IMR-90 (cell line): Measurements from ENCODE around the gene AMBRA1. TPM values are rescaled to one million over a fixed set of nuclear protein-coding genes. Genes with fewer than 3 reads are reported as not detected.

ENCODE experiments used
- ATAC-seq: fragments of 200-7000 bp; cut with Tn5 transposase; 2 replicates; pipeline ENCODE4 v1.9.1; 2020; ENCODE audit warnings: low read depth, mild to moderate bottlenecking, moderate library complexity
- BruUV-seq: library from RNA; stranded (reverse); fragments of 400-500 nt; replicated peaks from 2 replicates; lab custom pipeline; 2021; lab: Mats Ljungman, UMichigan
- CTCF ChIA-PET: fragments of 300-600 bp; formaldehyde crosslinking; extraction: SDS; loops from one replicate; lab custom pipeline; 2021; ENCODE audit warnings: antibody characterized with exemption; lab: Yijun Ruan, JAX
- POLR2A ChIA-PET: fragments of 300-600 bp; sonication (Branson Sonifier 250); formaldehyde crosslinking; loops from one replicate; lab custom pipeline; 2022; ENCODE audit warnings: antibody characterized with exemption; ENCODE audit not compliant: unreplicated experiment; lab: Charles Lee
- DNase-seq: peaks from one replicate; pipeline ENCODE4 v3.0.0; 2013
- H2AFZ ChIP-seq: replicated peaks from 2 replicates; pipeline ENCODE3; 2013; ENCODE audit warnings: low read length, mild to moderate bottlenecking; ENCODE audit not compliant: poor library complexity
- H2AK5ac ChIP-seq: 2 replicates; pipeline ENCODE4 v1.6.1; 2013; ENCODE audit warnings: low read depth, low read length, inconsistent platforms
- H2AK9ac ChIP-seq: replicated peaks from 2 replicates; pipeline ENCODE3; 2013; ENCODE audit warnings: mild to moderate bottlenecking, low read depth, low read length, moderate library complexity; ENCODE audit not compliant: poor library complexity
- H2BK120ac ChIP-seq: 2 replicates; pipeline ENCODE4 v1.6.1; 2013; ENCODE audit warnings: low read depth, low read length, inconsistent platforms
- H2BK15ac ChIP-seq: 3 replicates; pipeline ENCODE4 v1.6.1; 2013; ENCODE audit warnings: low read depth, low read length, inconsistent platforms
- H2BK20ac ChIP-seq: 2 replicates; pipeline ENCODE4 v1.6.1; 2013; ENCODE audit warnings: low read depth, mild to moderate bottlenecking, inconsistent platforms, low read length, moderate library complexity
- H2BK5ac ChIP-seq: 2 replicates; pipeline ENCODE4 v1.6.1; 2013; ENCODE audit warnings: mild to moderate bottlenecking, low read depth, low read length, inconsistent platforms; ENCODE audit not compliant: poor library complexity, severe bottlenecking
- H3K14ac ChIP-seq: replicated peaks from 2 replicates; pipeline ENCODE4 v1.6.1; 2013; ENCODE audit warnings: low read depth, low read length, inconsistent platforms
- H3K18ac ChIP-seq: 2 replicates; pipeline ENCODE4 v1.6.1; 2013; ENCODE audit warnings: low read depth, low read length, control low read depth
- H3K23ac ChIP-seq: 2 replicates; pipeline ENCODE4 v1.6.1; 2013; ENCODE audit warnings: low read depth, low read length, inconsistent platforms
- H3K27ac ChIP-seq: 2 replicates; pipeline ENCODE4 v1.5.1; 2013; ENCODE audit warnings: mild to moderate bottlenecking, control low read depth, low read length; ENCODE audit not compliant: insufficient read depth
- H3K27me3 ChIP-seq: 2 replicates; pipeline ENCODE4 v1.6.1; 2013; ENCODE audit warnings: low read length; ENCODE audit not compliant: control insufficient read depth, insufficient read depth
- H3K36me3 ChIP-seq: 2 replicates; pipeline ENCODE4 v1.6.1; 2013; ENCODE audit warnings: low read length, mixed read lengths; ENCODE audit not compliant: control insufficient read depth, insufficient read depth
- H3K4ac ChIP-seq: 2 replicates; pipeline ENCODE4 v1.6.1; 2013; ENCODE audit warnings: low read depth, low read length, inconsistent platforms
- H3K4me1 ChIP-seq: 2 replicates; pipeline ENCODE4 v1.6.1; 2013; ENCODE audit warnings: low read length, mixed read lengths; ENCODE audit not compliant: control insufficient read depth, insufficient read depth
- H3K4me2 ChIP-seq: 2 replicates; pipeline ENCODE4 v1.6.1; 2013; ENCODE audit warnings: low read depth, mild to moderate bottlenecking, control low read depth, low read length, moderate library complexity
- H3K4me3 ChIP-seq: 2 replicates; pipeline ENCODE4 v1.5.1; 2013; ENCODE audit warnings: low read depth, mild to moderate bottlenecking, control low read depth, low read length, moderate library complexity; ENCODE audit not compliant: insufficient read depth
- H3K56ac ChIP-seq: 2 replicates; pipeline ENCODE4 v1.6.1; 2013; ENCODE audit warnings: low read length, inconsistent platforms; ENCODE audit not compliant: insufficient read depth; ENCODE audit errors: extremely low read depth
- H3K79me1 ChIP-seq, 2 experiments: 2 replicates each; pipeline ENCODE4 v1.6.1; 2013; ENCODE audit warnings: low read length in 2 of 2, inconsistent platforms in 1 of 2, low read depth in 1 of 2
- H3K9ac ChIP-seq: 2 replicates; pipeline ENCODE4 v1.6.1; 2013; ENCODE audit warnings: low read depth, low read length, control low read depth
- H3K9me1 ChIP-seq: 2 replicates; pipeline ENCODE4 v1.6.1; 2013; ENCODE audit warnings: low read length, inconsistent platforms; ENCODE audit not compliant: insufficient read depth
- H3K9me3 ChIP-seq: 2 replicates; pipeline ENCODE4 v1.6.1; 2013; ENCODE audit warnings: low read length; ENCODE audit not compliant: control insufficient read depth, insufficient read depth
- H4K20me1 ChIP-seq: 2 replicates; pipeline ENCODE4 v1.6.1; 2013; ENCODE audit warnings: low read length, inconsistent platforms; ENCODE audit not compliant: insufficient read depth
- H4K5ac ChIP-seq: 2 replicates; pipeline ENCODE4 v1.6.1; 2013; ENCODE audit warnings: mild to moderate bottlenecking, low read depth, low read length, control low read depth
- H4K8ac ChIP-seq, 2 experiments: 2 replicates each; pipeline ENCODE4 v1.6.1; 2013; ENCODE audit warnings: low read depth in 2 of 2, low read length in 2 of 2, control low read depth in 1 of 2, inconsistent platforms in 1 of 2
- H4K91ac ChIP-seq: 2 replicates; pipeline ENCODE4 v1.6.1; 2013; ENCODE audit warnings: low read depth, low read length, inconsistent platforms; ENCODE audit not compliant: insufficient read depth
- BHLHE40 ChIP-seq: fragments of 150-350 bp; IDR thresholded peaks from 2 replicates; pipeline ENCODE4 v1.6.1; 2016; ENCODE audit warnings: mild to moderate bottlenecking, low read depth, low read length
- MAFK ChIP-seq: IDR thresholded peaks from 2 replicates; pipeline ENCODE4 v1.6.1; 2012; ENCODE audit warnings: low read depth, low read length, improper control_type of control experiment
- MAZ ChIP-seq: IDR thresholded peaks from 2 replicates; pipeline ENCODE4 v1.6.1; 2012; ENCODE audit warnings: low read depth, mild to moderate bottlenecking, low read length, improper control_type of control experiment, moderate library complexity, borderline replicate concordance
- MXI1 ChIP-seq: IDR thresholded peaks from 2 replicates; pipeline ENCODE4 v1.6.1; 2012; ENCODE audit warnings: low read depth, mild to moderate bottlenecking, low read length, moderate library complexity, borderline replicate concordance
- NFE2L2 ChIP-seq: fragments of 150-350 bp; IDR thresholded peaks from 2 replicates; pipeline ENCODE4 v1.6.1; 2016; ENCODE audit warnings: low read depth, mild to moderate bottlenecking, low read length
- RAD21 ChIP-seq: IDR thresholded peaks from 2 replicates; pipeline ENCODE4 v1.6.1; 2012; ENCODE audit warnings: low read length, improper control_type of control experiment
- RCOR1 ChIP-seq: IDR thresholded peaks from 2 replicates; pipeline ENCODE4 v1.6.1; 2012; ENCODE audit warnings: mild to moderate bottlenecking, low read length, improper control_type of control experiment; ENCODE audit not compliant: insufficient replicate concordance
- WGBS, 2 experiments: methylation state at CpG; one replicate each; pipeline versions ENCODE4 v1.1.5 to v1.1.7; 2013; ENCODE audit warnings: missing lambda C conversion rate in 2 of 2; ENCODE audit not compliant: insufficient read length in 1 of 2; ENCODE audit errors: extremely low coverage in 2 of 2; 5-methylcytosine and 5-hydroxymethylcytosine counted together
- dilution Hi-C: fragments of 300-500 bp; cut with HindIII; formaldehyde crosslinking; loops from one replicate; pipeline ENCODE4 v1.14.3; 2018; ENCODE audit warnings: low sequenced_read_pairs; ENCODE audit not compliant: unreplicated experiment
- in situ Hi-C: fragments of 300-500 bp; cut with MboI; formaldehyde crosslinking; loops from 3 replicates; pipeline ENCODE4 v1.14.3; 2019; ENCODE audit warnings: low sequenced_read_pairs, inconsistent platforms, mixed read lengths
- intact Hi-C: fragments of 100-400 bp; cut with micrococcal nuclease; formaldehyde crosslinking; loops from 2 replicates; pipeline ENCODE4 v1.10.0; 2022
- polyA plus RNA-seq, 3 experiments: library from polyadenylated mRNA; depleted of rRNA; stranded (reverse); fragments of >200 nt; gene quantifications; 2 replicates each; pipeline ENCODE4 v1.2.3, GENCODE V29; 2012; ENCODE audit warnings: low replicate concordance in 1 of 3
- total RNA-seq: library from RNA; depleted of rRNA; stranded (reverse); fragments of >200 nt; gene quantifications from 2 replicates; pipeline ENCODE4 v1.2.3, GENCODE V29; 2012

Gene AMBRA1
- total and polyA plus RNA-seq, 2 of the 4 experiments (the other 2 are of a cell fraction) = 9.4 to 18.3 TPM

DNA sequence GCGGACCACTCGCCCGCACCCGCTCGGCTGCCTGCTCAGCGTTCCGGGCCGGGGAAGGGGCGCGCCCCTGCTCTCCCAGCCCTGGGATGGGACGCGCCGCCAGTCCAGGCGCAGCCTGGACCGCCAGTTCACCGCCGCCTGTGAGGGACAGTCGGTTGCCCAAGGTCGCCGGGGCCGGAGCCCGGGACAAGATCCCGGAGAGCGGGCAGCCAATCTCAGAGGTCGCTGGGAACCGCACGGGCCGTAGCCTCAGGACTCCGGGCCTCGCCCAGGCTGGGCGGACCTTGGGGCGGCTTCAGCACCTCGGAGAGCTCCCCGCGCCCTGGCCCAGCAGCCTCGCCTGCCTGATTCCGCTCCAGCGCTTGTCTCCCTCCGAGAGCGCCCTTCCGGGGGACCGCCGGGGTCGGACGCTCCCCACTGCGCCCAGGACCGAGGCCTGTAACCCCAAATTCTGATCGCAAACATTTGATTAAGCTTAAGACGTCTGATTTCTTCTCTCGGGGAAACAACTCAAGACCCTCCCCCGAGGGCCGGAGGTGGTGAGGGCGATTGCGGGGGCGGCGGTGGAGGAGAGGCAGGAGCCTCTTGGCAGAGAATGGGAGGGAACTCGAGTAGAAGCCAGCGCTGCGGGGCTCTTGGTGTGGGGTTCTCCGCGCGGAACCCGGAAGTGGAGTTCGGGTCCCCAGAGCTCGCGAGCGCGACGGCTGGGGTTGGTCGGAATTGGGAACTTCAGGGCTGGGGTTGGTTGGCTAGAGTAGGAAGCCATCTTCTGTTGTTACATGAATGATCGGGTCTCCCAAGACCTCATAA, 201.2 kb downstream of the AMBRA1 start:
- Histone ChIP-seq H4K91ac (no peak overlapping the region), H3K18ac (no peak overlapping the region)

More for the DNA sequence above, 201.2 kb downstream of the AMBRA1 start:
- in situ Hi-C loops = no loop called here
- Histone ChIP-seq H3K9me1 (peaks cover 5% of the 10 kb centered on the region; the same call in 1 of the 2 replicates), H3K14ac (no peak overlapping the region), H3K4me1 (peaks cover 8% of the 10 kb centered on the region; the same call in 1 of the 2 replicates), H2BK15ac (no peak overlapping the region), H2BK120ac (no peak overlapping the region), H2AK9ac (peak overlapping the region; percentile 58), H2BK20ac (no peak overlapping the region), H3K9ac (no peak overlapping the region), H3K27me3 (peaks cover 33% of the 10 kb centered on the region), H4K20me1 (peaks cover 24% of the 10 kb centered on the region), H3K4me3 (peak overlapping the region; percentile 48), H4K8ac (no peak overlapping the region), H3K27ac (no peak overlapping the region), H2BK5ac (no peak overlapping the region), H3K9me3 (no peaks in the 10 kb centered on the region), H4K5ac (no peak overlapping the region), H3K36me3 (peaks cover 12% of the 10 kb centered on the region), H3K4me2 (peak overlapping the region; percentile 80), H3K4ac (no peak overlapping the region), H3K23ac (no peak overlapping the region; the same call in 1 of the 2 replicates), H2AK5ac (no peak overlapping the region), H3K79me1 (no peaks in the 10 kb centered on the region), H3K56ac (no peak overlapping the region), H2AFZ (peak overlapping the region; percentile 84)
- dilution Hi-C loops = no loop called here
- whole genome bisulfite sequencing, 2 experiments = 1% methylated on average over 35 of the region's 71 CpGs; no CpG with 5 or more reads in 1 of the 2 experiments
- no TSS peak for BruUV-seq
- intact Hi-C loops = no loop called here
- CTCF ChIA-PET = interaction anchor here (0.5 to 1.5 kb wide), 9 partner anchors 9 to 168 kb away, joined by 3 to 7 read pairs (median 4); no protein-coding TSS in a partner anchor
- TF ChIP-seq NFE2L2 (no peak), BHLHE40 (peak; percentile 64; the same call in 1 of the 2 replicates), RAD21 (0 out of 2 replicates have a peak, but pooled peaks have one; percentile 11), MAFK (no peak), RCOR1 (peak; percentile 93), MXI1 (peak; percentile 99), MAZ (peak; percentile 42; the same call in 1 of the 2 replicates)
- DNase-seq (peak; percentile 72), ATAC-seq (peak; percentile 82)
- POLR2A ChIA-PET = interaction anchor here (0.6 to 0.7 kb wide), 2 partner anchors 31 to 169 kb away, joined by 3 to 5 read pairs; no protein-coding TSS in a partner anchor
